Muscle layer of duodenum (tissue), 2 donors: ENCODE data around the gene PRAME.

Experiments used
- H3K27ac ChIP-seq: one replicate; pipeline ENCODE4 v1.7.0; 2013; ENCODE audit warnings: mild to moderate bottlenecking, low read length
- H3K27me3 ChIP-seq: one replicate; pipeline ENCODE4 v1.7.0; 2013; ENCODE audit warnings: low read depth, mild to moderate bottlenecking, control low read depth, low read length
- H3K36me3 ChIP-seq, 2 donors: one replicate each; pipeline ENCODE4 v1.7.0; 2013; ENCODE audit warnings: low read length in 2 of 2, control low read depth in 1 of 2, mild to moderate bottlenecking in 1 of 2; ENCODE audit not compliant: insufficient read depth in 2 of 2, control insufficient read depth in 1 of 2
- H3K4me1 ChIP-seq, 2 donors: one replicate each; pipeline ENCODE4 v1.7.0; 2013; ENCODE audit warnings: low read length in 2 of 2, mild to moderate bottlenecking in 2 of 2, control low read depth in 1 of 2, moderate library complexity in 1 of 2; ENCODE audit not compliant: insufficient read depth in 2 of 2, control insufficient read depth in 1 of 2
- H3K4me3 ChIP-seq, 2 donors: one replicate each; pipeline ENCODE4 v1.7.0; 2013; ENCODE audit warnings: low read length in 2 of 2, low read depth in 1 of 2, mild to moderate bottlenecking in 1 of 2
- H3K9me3 ChIP-seq, 2 donors: one replicate each; pipeline ENCODE4 v1.7.0; 2013; ENCODE audit warnings: low read length in 2 of 2, control low read depth in 1 of 2, mild to moderate bottlenecking in 1 of 2; ENCODE audit not compliant: control insufficient read depth in 1 of 2
- donor health status: healthy.

The PRAME gene

DNA sequence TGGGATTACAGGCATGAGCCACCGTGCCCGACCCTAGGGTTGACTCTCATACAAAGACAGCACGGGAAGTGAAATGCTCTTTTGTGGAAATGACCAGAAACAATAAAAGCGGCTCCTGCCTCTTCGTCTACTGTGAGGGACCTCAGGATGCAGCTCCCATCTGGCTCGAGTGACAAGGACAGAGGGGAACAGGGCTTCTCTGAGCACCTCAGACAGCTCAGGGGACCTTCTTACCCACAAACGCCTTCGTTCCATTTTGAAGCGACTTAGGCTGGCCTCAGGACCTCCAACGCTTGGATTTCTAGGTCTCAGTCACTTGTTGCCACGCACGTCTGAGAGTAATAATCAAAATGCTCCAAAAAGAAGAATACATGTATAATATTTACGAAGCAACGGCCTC lies 2.5 kb downstream of the PRAME start:
- Histone ChIP-seq H3K27me3 (no peaks in the 10 kb centered on the region), H3K4me1 (no peaks in the 10 kb centered on the region), H3K4me3 (no peak overlapping the region), H3K36me3 (no peaks in the 10 kb centered on the region), H3K27ac (no peak overlapping the region), H3K9me3 (no peaks in the 10 kb centered on the region)

GRCh38 chr22:22555596-22555995 lies 3.5 kb downstream of the PRAME start:
- Histone ChIP-seq H3K4me1 (no peaks in the 10 kb centered on the region), H3K9me3 (no peaks in the 10 kb centered on the region), H3K36me3 (no peaks in the 10 kb centered on the region), H3K27me3 (no peaks in the 10 kb centered on the region), H3K4me3 (no peak overlapping the region), H3K27ac (no peak overlapping the region)

GRCh38 chr22:22554587-22555284 lies 4.3 kb downstream of the PRAME start:
- no peaks in the 10 kb centered on the region for H3K4me1 ChIP-seq
- no peak overlapping the region for H3K4me3 ChIP-seq
- no peaks in the 10 kb centered on the region for H3K9me3 ChIP-seq
- H3K27me3 ChIP-seq = no peaks in the 10 kb centered on the region
- no peaks in the 10 kb centered on the region for H3K36me3 ChIP-seq
- no peak overlapping the region for H3K27ac ChIP-seq

GRCh38 chr22:22553735-22554586 lies 5.1 kb downstream of the PRAME start:
- no peaks in the 10 kb centered on the region for H3K9me3 ChIP-seq
- H3K36me3 ChIP-seq = no peaks in the 10 kb centered on the region
- H3K27me3 ChIP-seq = no peaks in the 10 kb centered on the region

GRCh38 chr22:22553141-22553540 lies 5.9 kb downstream of the PRAME start:
- no peak overlapping the region for H3K27ac ChIP-seq
- no peaks in the 10 kb centered on the region for H3K36me3 ChIP-seq
- no peaks in the 10 kb centered on the region for H3K9me3 ChIP-seq
- H3K4me3 ChIP-seq = no peak overlapping the region
- no peaks in the 10 kb centered on the region for H3K27me3 ChIP-seq
- no peaks in the 10 kb centered on the region for H3K4me1 ChIP-seq

More at GRCh38 chr22:22553735-22554586, 5.1 kb downstream of the PRAME start:
- H3K4me3 ChIP-seq = no peak overlapping the region
- H3K27ac ChIP-seq = no peak overlapping the region
- no peaks in the 10 kb centered on the region for H3K4me1 ChIP-seq

- Histone ChIP-seq H3K4me1 (no peaks in the 10 kb centered on the region), H3K9me3 (no peaks in the 10 kb centered on the region), H3K27me3 (no peaks in the 10 kb centered on the region), H3K4me3 (no peak overlapping the region), H3K27ac (no peak overlapping the region), H3K36me3 (no peaks in the 10 kb centered on the region)
These were observed 6.4 kb downstream of the PRAME start for GRCh38 chr22:22552630-22553029.

- no peaks in the 10 kb centered on the region for H3K36me3 ChIP-seq
- H3K4me1 ChIP-seq = no peaks in the 10 kb centered on the region
- H3K4me3 ChIP-seq = no peak overlapping the region
- H3K9me3 ChIP-seq = no peaks in the 10 kb centered on the region
- no peaks in the 10 kb centered on the region for H3K27me3 ChIP-seq
- H3K27ac ChIP-seq = no peak overlapping the region
These were observed 8.2 kb downstream of the PRAME start for GRCh38 chr22:22550789-22551434.

DNA sequence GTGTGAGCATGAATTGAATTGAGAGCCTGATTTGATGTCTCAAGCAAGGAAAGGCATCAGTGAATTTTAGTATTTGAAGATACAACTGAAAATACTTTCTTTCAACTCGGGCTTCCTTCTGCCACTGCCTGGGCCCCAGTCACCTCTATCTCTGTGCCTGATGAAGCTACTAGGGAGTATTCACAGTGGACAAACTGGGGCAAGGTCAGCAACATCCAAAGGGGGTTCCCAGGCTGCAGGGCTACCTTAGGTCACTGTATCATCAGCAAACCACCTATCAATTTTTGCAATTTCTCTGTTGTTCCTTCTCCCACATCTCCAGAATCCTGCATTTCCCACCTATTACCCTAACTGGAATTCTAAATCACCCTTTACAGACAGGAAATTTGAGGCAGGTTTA lies 10.2 kb downstream of the PRAME start:
- Histone ChIP-seq H3K4me1 (no peaks in the 10 kb centered on the region), H3K4me3 (no peak overlapping the region), H3K27me3 (no peaks in the 10 kb centered on the region), H3K27ac (no peak overlapping the region), H3K36me3 (no peaks in the 10 kb centered on the region), H3K9me3 (no peaks in the 10 kb centered on the region)

DNA sequence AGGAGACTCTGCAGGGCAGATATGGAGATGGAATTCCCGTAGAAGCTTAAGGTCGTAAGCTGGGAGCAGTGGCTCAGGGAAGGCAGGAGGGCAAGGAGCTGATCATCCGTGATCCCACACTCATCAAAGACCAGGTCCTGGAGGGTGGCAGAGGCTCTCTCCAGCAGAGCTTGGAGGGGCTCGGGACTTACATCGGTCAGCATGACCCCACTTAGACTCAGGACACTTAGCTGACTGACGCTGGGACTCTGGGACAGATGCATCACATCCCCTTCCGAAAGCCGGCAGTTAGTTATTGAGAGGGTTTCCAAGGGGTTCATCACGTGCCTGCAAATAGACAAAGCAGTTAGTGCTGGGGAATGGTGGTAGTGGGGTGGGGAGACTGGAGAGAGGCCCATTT lies 10.7 kb downstream of the PRAME start:
- no peaks in the 10 kb centered on the region for H3K27me3 ChIP-seq
- no peak overlapping the region for H3K27ac ChIP-seq
- no peak overlapping the region for H3K4me3 ChIP-seq
- H3K9me3 ChIP-seq = no peaks in the 10 kb centered on the region
- no peaks in the 10 kb centered on the region for H3K36me3 ChIP-seq
- H3K4me1 ChIP-seq = no peaks in the 10 kb centered on the region

- Histone ChIP-seq H3K27ac (no peak overlapping the region), H3K4me3 (no peak overlapping the region), H3K27me3 (no peaks in the 10 kb centered on the region), H3K4me1 (no peaks in the 10 kb centered on the region), H3K36me3 (no peaks in the 10 kb centered on the region), H3K9me3 (no peaks in the 10 kb centered on the region)
These were observed 11.3 kb downstream of the PRAME start for GRCh38 chr22:22547692-22548300.

DNA sequence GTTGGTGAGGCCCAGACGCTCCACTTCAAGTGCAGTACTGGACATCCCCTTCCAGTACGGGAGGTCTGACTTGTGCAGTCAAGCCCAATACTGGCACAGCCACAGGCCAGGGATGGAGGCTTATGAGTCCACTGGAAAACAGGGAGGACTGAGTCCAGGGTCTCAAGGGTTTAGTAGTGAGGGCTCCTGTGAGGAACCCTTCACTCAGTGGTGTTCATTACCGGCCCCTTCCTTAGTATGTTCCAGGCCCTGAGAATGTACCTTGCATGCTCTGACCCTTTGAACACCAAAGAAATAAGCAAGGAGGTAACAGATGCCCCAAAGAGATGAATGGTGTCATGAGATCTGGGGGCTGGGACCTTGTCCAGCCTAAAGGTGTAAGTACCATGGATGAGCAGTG lies 11.8 kb downstream of the PRAME start:
- no peak overlapping the region for H3K4me3 ChIP-seq
- H3K4me1 ChIP-seq = no peaks in the 10 kb centered on the region
- H3K27me3 ChIP-seq = no peaks in the 10 kb centered on the region
- H3K27ac ChIP-seq = no peak overlapping the region
- no peaks in the 10 kb centered on the region for H3K9me3 ChIP-seq
- H3K36me3 ChIP-seq = no peaks in the 10 kb centered on the region
